HG03432 (cell line): ENCODE data around the gene KIRREL2.
"Not testable (repeated sequence)": the region's sequence is repeated elsewhere in the genome, so short reads cannot be mapped to it uniquely, and the experiment has no call there.

ENCODE experiments used
- ATAC-seq: cut with Tn5 transposase; IDR thresholded peaks from one replicate; pipeline ENCODE4 v1.9.1; 2021; ENCODE audit warnings: mild to moderate bottlenecking, moderate library complexity; ENCODE audit not compliant: unreplicated experiment

Gene KIRREL2

GRCh38 chr19:35868823-35869326 lies 12.2 kb downstream of the KIRREL2 start:
- ATAC-seq: no peak

GRCh38 chr19:35869327-35870123 lies 12.8 kb downstream of the KIRREL2 start:
- no peak for ATAC-seq

DNA sequence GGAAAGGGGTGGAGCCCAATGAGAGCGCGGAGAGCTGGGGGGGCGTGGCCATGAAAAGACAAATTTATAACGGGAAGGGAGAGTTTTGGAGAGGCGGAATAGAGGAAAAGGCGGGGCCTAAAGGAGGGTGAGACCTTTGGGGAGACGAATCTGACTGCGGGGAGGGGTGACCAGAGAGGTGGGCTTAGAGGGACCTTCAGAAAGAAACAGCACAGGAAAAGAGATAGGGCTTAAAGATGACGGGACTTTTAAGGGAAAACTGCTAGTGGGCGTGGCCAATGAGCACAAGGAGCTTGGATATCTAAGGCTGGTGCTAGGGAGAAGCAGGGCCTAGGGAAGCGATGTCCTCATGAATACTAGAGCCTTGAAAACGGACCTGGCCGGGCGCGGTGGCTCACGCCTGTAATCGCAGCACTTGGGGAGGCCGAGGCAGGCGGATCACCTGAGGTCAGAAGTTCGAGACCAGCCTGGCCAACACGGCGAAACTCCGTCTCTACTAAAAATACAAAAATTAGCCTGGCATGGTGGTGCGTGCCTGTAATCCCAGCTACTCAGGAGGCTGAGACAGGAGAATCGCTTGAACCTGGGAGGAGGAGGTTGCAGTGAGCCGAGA lies 13.5 kb downstream of the KIRREL2 start:
- ATAC-seq: not testable (repeated sequence)

GRCh38 chr19:35870798-35871197 lies 14.1 kb downstream of the KIRREL2 start:
- no peak for ATAC-seq

DNA sequence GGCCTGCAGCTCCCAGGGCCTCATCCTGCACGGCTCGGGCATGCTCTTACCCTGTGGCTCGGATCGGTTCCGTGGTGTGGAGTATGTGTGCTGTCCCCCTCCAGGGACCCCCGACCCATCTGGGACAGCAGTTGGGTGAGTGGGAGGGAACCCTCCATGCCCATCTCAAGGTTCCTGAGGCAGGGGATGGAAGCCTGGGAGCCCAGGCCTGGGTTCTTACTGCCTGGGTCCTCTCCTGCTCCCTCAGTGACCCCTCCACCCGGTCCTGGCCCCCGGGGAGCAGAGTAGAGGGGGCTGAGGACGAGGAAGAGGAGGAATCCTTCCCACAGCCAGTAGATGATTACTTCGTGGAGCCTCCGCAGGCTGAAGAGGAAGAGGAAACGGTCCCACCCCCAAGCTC lies 14.9 kb downstream of the KIRREL2 start:
- ATAC-seq: no peak

DNA sequence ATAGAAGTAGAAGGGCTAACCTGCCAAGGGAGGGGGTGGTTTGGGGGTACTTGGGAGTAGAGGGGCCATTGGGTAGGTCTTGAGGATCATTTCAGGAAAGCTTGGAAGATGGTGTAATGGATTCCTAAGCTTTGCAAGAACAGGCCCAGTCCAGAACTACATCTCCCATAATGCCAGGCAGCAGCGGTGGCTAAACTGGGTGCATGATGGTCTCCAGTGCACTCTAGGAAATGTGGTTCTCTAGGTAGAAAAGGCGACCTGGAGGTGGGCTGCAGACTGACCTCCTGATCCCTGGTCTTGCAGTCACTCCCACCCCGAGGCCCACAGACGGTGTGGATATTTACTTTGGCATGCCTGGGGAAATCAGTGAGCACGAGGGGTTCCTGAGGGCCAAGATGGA lies 15.5 kb downstream of the KIRREL2 start:
- no peak for ATAC-seq

GRCh38 chr19:35874392-35874930 lies 17.8 kb downstream of the KIRREL2 start:
- no peak for ATAC-seq

DNA sequence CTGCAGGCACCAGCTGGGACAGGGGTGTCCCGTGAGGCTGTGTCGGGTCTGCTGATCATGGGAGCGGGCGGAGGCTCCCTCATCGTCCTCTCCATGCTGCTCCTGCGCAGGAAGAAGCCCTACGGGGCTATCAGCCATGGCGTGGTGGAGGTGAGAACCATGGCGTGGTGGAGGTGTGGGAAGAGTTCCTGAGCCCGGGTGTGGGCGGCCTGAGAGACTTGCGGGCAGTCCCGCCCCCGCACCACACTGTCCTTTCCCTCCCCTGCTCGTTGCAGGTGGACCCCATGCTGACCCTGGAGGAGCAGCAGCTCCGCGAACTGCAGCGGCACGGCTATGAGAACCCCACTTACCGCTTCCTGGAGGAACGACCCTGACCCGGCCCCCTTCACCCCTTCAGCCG lies 22.4 kb downstream of the KIRREL2 start:
- no peak for ATAC-seq

GRCh38 chr19:35879770-35880317 lies 23.1 kb downstream of the KIRREL2 start:
- no peak for ATAC-seq

DNA sequence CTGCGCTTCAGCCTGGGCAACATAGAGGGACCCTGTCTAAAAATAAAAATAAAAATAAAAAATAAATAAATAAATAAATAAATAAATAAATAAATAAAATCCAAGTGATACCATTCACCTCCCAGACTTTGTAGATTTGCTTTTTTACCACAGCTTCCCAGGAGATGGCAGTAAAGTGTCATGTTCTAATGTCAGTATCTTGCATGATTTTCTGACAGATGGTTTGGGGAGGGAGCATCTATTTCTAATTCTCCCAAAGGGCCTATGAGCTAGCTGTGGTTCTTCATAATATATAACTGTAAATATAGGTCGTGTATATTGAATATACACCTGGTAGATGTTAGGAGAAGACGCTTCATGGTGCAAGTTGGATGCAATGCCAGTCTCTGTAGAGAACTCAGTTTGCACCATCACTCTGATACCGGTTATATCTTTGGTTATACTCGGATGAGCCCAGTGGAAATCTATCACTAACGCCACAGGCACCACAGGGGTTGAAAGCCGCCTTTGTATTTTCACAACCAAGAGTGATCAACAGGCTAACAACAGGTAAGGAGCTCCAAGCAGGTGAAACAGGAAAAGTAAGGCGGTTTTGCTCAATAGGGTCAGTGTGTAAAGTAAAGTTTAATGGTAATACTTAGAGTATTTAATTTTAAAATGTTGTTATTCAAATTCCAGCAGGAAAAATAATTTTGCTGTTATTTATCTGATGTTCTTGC lies 25.6 kb downstream of the KIRREL2 start:
- ATAC-seq: no peak

DNA sequence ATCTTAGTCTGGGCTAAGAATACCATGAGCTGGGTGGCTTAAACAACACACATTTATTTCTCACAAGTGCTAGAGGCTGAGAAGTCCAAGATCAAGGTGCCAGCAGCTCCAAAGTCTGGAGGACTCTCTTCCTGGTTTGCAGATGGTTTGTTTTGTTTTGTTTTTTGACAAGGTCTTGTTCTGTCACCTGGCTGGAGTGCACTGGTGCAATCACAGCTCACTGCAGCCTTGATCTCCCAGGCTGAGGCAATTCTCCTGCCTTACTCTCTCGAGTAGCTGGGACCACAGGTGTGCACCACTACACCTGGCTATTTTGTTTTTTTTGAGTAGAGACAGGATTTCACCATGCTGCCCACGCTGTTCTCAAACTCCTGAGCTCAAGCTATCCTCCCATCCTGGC lies 27.2 kb downstream of the KIRREL2 start:
- ATAC-seq: no peak

GRCh38 chr19:35885225-35885738 lies 28.6 kb downstream of the KIRREL2 start:
- no peak for ATAC-seq

GRCh38 chr19:35885904-35886303 lies 29.2 kb downstream of the KIRREL2 start:
- no peak for ATAC-seq

DNA sequence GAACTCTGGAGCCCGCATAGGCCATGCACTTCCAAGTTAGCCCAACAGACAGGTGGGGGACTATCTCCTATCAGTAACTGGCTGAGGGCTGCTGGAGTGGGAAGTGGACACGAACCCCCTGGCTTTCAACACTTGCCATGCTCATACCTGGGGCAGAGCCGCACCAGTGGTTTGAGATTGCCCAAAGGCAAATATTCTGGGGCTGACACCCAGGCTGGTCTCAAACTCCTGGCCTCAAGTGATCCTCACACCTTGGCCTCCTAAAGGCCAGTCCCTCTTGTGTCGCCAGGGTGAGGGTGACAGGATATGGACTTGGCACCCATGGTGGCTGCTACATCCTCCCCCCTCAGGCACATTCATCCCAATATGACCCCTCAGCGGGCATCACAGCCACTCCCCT lies 30.5 kb downstream of the KIRREL2 start:
- no peak for ATAC-seq

GRCh38 chr19:35888398-35888797 lies 31.7 kb downstream of the KIRREL2 start:
- ATAC-seq: no peak

GRCh38 chr19:35889370-35890112 lies 32.8 kb downstream of the KIRREL2 start:
- no peak for ATAC-seq

- ATAC-seq: no peak
These were observed 33.5 kb downstream of the KIRREL2 start for GRCh38 chr19:35890113-35890650.

DNA sequence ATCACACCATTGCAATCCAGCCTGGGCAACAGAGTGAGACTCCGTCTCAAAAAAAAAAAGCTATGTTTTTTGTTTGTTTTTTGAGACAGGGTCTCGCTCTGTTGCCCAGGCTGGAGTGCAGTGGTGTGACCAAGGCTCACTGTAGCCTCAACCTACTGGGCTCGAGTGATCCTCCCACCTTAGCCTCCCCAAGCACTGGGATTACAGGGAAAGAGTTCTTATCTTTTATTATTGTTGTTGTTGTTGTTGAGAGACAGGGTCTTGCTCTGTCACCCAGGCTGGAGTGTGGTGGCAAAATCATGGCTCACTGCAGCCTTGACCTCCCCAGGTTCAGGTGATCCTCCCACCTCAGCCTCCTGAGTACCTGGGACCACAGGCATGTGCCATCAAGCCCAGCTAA lies 35.1 kb downstream of the KIRREL2 start:
- not testable (repeated sequence) for ATAC-seq

DNA sequence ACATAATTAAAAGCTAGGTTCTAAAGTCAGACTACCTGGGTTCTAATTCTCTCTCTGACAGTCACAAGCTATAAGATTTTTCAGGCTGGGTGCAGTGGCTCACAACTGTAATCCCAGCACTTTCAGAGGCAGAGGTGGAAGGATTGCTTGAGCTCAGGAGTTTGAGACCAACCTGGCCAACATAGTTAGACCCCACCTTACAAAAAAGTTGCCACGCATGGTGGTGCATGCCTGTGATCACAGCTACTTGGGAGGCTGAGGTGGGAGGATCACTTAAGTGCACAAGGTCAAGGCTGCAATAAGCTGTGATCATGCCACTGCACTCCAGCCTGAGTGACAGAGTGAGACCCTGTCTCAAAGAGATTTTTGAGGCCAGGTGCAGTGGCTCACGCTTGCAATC lies 37.6 kb downstream of the KIRREL2 start:
- ATAC-seq: no peak
